Effector CD4-positive, alpha-beta T cell (primary cell): Measurements from ENCODE around the gene L1TD1. TPM values are rescaled to one million over a fixed set of nuclear protein-coding genes. Genes with fewer than 3 reads are reported as not detected.
"Not testable (repeated sequence)": the region's sequence is repeated elsewhere in the genome, so short reads cannot be mapped to it uniquely, and the experiment has no call there.

ENCODE experiments used
- DNase-seq: peaks from one replicate; pipeline ENCODE4 v3.0.0-alpha.2; 2020
- total RNA-seq: gene quantifications from one replicate; lab custom pipeline; 2026; lab: John Stamatoyannopoulos, UW

The L1TD1 gene, protein sequence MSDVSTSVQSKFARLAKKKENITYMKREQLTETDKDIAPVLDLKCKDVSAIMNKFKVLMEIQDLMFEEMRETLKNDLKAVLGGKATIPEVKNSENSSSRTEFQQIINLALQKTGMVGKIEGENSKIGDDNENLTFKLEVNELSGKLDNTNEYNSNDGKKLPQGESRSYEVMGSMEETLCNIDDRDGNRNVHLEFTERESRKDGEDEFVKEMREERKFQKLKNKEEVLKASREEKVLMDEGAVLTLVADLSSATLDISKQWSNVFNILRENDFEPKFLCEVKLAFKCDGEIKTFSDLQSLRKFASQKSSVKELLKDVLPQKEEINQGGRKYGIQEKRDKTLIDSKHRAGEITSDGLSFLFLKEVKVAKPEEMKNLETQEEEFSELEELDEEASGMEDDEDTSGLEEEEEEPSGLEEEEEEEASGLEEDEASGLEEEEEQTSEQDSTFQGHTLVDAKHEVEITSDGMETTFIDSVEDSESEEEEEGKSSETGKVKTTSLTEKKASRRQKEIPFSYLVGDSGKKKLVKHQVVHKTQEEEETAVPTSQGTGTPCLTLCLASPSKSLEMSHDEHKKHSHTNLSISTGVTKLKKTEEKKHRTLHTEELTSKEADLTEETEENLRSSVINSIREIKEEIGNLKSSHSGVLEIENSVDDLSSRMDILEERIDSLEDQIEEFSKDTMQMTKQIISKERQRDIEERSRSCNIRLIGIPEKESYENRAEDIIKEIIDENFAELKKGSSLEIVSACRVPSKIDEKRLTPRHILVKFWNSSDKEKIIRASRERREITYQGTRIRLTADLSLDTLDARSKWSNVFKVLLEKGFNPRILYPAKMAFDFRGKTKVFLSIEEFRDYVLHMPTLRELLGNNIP
- total RNA-seq = not detected

DNA sequence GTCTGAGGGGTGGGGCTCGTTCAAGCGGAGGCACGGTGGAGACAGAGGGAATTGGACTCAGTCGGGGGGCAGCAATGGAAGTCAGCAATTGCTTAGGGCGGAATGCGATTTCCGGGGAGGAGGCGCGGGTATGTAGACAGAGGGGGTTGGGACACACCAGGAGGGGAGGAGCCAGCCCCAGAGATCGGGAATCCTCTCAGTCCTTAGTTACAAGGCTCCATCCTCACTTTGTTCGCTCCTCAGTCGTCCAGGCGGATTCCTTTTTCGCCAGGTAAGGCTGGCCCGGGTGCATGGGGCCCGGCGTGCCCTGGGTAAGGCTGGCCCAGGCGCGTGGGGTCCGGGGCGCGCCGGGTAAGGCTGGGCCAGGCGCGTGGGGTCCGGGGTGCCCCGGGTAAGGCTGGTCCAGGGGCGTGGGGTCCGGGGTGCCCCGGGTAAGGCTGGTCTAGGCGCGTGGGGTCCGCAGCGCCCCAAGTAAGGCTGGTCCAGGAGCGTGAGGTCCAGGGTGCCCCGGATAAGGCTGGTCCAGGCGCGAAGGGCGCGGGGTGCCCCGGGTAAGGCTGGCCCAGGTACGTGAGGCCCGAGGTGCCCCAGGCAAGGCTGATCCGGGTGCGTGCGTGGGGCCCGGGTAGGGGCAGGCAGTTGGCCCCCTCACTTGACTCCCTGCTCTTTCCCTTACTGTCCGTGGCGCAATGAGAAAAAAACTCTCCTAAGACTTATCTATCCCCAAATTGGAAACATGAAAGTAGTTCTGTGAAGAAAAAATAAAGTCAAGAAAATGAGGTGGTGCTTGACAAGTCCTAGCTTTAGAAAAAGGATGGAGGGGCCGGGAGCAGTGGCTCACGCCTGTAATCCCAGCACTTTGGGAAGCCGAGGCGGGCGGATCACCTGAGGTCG is at the start of gene L1TD1:
Gene L1TD1, plus strand, starts transcription at position 199 of the 894 bp plus-strand sequence. CDS start 11,780 bp downstream, outside the sequence.
- DNase-seq = no peak

DNA sequence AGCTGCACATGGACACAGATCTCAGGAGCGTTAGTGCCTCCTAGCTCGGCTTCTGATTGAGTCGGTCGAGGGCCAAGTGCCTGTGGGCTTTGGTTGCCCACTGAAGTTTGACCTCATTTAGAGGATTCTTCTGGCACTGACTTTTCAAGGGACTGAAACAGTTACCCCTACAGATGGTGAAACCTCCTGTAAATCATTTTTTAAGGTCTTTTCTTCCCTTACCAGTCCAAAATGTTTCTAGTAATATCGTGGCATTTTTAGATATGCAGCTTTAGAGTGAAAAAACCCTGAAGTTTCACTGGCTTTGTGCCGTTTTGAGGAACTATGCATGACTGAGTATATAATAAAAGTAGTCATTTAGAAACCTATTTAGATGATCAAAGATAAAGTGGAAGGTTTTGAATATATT is 34.7 kb upstream of the L1TD1 start:
- no peak for DNase-seq

DNA sequence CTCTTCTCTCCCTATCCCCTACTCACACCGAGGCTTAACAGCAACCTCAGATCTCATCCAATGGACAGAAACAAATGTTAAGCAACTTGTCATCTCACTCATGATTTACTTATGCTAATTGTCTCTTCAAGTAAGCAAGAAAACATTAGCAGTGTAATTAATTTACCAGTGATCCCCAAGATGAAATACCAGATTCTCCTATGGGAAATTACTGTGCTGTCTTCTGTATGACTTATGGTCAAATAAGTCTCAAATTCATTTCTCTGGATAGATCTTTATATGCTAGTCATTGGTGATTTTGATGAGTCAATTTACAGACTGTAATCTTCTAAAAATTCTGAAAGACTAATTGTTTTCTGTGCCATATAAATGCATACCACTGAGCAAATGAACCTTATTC is 32.9 kb upstream of the L1TD1 start:
- no peak for DNase-seq

DNA sequence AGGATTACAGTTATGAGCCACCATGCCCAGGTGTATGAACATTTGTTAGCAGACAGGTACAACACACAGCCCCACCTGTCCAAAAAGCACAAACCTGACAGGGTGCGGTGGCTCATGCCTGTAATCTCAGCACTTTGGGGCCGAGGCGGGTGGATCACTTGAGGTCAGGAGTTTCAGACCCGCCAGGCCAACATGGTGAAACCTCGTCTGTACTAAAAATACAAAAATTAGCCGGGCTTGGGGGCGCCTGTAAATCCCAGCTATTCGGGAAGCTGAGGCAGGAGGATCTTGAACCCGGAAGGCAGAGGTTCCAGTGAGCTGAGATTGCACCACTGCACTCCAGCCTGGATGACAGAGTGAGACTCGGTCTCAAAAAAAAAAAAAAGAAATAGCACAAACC is 24.3 kb upstream of the L1TD1 start:
- DNase-seq = not testable (repeated sequence)

DNA sequence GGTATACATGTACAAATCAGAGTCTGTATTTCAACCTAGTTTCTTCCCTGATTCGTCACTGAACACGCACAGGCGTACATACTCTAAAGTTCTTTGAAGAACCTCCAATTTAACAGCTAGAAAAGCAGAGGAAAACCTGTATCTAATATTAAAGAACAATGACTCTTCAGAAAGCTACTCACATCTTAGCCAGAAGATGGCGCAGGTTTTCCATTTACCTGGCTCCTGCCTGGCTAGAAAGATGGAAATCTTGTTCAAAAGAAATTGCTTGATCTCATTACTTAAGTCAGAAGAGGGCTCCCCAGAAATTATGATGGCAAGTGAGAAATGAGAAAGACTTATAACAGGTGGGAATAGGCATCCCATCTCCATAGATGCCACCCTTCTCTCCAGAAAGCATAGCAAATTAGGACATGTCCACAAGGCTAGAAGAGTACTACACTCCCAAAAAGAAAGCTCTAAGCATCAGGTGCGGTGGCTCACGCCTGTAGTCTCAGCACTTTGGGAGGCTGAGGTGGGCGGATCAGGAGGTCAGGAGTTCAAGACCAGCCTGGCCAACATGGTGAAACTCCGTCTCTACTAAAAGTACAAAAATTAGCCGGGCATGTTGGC is 19.0 kb upstream of the L1TD1 start:
- DNase-seq = peak; percentile 6

DNA sequence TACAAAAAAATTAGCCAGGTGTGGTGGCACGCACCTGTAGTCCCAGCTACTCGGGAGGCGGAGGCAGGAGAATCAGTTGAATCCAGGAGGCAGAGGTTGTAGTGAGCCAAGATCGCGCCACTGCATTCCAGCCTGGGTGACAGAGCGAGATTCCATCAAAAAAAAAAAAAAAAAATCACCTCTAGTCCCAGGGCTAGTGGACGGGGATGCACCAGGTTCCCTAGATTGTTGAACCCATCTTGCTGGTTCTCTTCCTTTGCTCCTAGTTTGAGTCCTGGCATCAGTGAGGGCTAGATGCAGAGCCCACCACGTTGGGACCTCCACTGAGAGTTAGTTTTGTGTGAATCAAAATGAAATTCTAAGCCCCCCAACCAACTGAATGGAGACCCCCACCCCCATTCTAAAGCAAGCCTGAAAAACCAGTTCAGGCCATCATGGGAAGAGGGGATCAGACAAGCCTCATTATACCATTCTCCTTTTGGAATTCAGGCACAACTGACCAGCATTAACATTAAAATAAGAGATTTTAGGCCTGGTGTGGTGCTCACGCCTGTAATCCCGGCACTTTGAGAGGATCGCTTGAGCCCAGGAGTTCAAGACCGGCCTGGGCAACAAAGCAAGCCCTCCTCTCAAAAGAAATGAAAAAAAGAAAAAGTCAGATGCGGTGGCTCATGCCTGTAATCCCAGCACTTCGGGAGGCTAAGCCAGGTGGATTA is 17.9 kb upstream of the L1TD1 start:
- no peak for DNase-seq

DNA sequence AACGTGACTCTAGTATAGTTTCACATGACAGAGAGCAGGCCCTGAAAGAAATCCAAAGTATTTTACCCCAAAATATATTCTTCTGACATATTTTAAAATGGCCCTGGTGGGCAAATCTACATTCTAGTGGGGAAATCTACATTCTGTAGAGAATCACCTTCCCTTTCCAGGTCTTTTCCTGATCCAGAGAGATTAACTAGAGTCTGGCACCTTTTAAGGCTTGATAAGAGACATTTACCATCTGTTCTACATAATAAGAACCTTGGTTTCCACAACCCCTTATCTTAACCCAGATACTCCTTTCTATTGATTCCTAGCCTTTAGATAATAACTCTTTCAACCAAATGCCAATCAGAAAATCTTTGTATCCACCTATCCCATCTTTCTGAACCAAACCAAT is 17.0 kb upstream of the L1TD1 start:
- no peak for DNase-seq

DNA sequence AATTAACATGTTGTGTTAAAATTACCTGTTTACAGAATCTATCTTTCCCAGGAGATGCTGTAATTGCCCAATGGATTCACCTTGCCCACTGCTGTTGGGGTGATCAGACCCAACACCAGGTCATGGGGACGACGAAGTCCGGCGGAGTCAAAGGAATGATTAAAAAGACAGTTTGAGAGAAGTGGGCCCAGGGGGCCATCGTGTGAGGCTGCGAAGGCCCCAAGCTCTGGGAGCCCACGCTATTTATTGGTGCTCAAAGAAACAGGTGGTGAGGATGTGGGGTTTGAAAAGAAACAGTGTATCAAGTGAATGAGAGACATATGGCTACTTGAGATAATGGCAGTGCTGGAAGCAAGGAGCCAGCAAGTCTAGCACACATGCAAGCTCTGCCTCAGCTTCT is 16.3 kb upstream of the L1TD1 start:
- DNase-seq = no peak

DNA sequence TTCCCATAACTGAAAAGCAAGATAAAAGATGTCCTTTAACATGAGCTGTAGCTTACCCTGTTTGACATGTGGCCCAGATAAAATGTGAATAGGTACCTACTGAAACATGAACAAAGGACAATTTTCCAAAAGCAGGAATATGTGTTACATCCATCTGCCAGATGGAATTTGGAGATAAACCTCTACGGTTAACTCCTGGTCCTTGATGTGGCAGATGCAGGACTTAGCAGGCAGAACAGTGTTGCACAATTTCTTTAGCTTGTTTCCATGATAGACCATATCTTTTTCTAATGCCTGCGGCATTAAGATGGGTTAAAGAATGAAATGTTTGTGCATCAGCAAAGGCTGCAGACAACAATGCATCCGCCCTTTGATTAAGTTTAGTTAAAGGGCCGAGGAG is 14.6 kb upstream of the L1TD1 start:
- DNase-seq = not testable (repeated sequence)

DNA sequence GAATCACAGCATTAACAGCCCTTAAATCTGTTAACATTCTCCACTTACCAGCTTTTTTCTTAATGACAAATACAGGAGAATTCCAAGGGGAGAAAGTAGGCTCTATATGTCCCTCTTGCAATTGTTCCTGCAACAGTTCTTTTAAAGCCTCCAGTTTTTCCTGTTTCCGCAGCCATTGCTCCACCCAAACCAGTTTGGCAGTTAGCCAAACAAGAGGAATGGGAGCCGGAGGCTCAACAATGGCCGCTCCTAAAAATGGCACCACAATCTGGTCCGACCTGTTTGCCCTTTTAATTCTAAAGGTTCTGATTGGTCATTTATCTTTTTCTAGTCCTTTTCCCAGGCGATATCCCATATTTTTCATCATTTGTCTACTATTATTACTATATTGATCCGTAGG is 14.0 kb upstream of the L1TD1 start:
- DNase-seq = no peak

DNA sequence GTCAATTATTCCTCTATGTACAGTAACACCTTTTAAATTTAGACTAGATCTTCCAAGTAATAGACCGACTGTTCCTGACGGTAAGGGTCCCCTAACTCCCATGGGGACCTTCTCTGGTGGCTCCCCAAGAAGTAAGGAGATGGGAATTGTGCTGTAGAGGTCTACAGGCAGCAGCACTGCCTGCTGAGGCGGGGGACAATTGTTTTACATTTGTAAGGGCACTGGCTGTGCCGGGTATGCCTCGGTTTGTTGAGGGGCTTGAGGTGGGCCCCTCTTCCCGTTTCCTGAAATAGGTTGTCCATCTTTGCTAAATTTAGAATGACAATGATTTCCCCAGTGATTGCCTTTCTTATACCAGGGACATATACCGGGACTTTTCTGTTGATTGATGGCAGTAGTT is 13.1 kb upstream of the L1TD1 start:
- no peak for DNase-seq

DNA sequence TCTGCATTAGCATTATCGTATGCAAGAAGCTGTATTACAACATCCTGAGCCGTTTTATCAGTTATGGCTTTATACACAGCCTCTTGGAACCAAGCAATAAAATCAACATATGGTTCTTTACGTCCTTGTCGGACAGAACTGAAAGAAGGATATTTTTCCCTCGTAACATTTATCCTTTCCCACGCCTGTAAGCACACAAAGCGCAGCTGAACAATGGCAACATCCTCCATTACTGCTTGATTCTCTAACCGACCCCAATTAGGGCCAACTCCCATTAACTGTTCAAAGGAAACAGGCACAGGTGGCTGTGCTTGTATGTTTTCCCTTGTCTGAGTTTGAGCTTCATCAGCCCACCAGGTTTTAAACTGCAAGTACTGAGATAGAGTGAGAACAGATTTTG is 12.5 kb upstream of the L1TD1 start:
- not testable (repeated sequence) for DNase-seq

DNA sequence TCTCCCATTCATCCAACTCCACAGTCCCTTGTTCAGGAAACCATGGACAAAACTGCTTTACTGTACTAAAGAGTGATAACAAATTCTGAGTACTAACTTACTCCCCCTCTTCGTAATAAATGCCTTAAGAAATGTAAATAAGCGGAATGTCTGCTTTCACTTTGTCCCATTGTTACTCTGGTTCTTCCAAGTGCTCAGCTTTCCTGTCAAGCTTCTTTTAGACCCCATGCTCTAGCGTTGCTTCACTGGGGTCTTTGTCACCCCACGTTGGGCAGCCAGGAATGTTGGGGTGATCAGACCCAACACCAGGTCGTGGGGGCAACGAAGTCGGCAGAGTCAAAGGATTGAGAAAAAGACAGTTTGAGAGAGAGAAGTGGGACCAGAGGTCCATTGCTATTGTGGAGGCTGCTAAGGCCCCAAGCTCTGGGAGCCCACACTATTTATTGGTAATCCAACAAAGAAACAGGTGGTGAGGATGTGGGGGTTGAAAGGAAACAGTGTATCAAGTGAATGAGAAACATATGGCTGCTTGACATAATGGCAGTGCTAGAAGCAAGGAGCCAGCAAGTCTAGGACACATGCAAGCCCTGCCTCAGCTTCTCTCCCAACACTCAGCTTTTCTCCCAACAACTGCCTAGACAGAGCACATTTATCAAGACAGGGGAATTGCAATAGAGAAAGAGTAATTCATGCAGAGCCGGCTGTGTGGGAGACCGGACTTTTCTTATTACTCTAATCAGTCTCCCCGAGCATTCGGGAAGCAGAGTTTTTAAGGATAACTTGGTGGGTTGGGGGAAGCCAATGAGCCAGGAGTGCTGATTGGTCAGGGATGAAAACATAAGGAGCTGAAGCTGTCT is 11.3 kb upstream of the L1TD1 start:
- DNase-seq = not testable (repeated sequence)

DNA sequence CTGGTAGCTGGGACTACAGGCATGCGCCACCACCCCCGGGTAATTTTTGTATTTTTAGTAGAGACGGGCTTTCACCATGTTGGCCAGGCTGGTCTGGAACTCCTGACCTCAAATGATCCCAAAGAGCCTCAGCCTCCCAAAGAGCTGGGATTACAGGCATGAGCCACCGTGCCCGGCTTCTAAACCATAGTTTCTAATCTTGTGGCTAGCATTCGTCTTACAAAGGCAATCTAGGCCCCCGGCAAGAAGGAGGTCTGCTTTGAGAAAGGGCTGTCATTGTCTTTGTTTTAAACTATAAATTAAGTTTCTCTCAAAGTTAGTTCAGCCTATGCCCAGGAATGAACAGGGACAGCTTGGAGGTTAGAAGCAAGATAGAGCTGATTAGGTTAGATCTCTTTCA is 10.3 kb upstream of the L1TD1 start:
- no peak for DNase-seq

DNA sequence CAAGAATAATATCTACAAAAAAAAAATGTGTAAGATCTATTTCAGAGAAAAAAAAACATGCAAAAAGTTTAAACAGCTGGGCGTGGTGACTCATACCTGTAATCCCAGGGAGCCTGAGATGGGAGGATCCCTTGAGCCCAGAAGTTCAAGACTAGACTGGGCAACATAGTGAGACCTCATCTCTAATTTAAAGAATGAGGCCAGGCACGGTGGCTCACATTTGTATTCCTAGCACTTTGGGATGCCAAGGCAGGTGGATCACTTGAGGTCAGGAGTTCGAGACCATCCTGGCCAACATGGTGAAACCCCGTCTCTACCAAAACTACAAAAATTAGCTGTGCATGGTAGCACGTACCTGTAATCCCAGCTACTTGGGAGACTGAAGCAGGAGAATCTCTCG is 9.4 kb upstream of the L1TD1 start:
- DNase-seq = not testable (repeated sequence)

DNA sequence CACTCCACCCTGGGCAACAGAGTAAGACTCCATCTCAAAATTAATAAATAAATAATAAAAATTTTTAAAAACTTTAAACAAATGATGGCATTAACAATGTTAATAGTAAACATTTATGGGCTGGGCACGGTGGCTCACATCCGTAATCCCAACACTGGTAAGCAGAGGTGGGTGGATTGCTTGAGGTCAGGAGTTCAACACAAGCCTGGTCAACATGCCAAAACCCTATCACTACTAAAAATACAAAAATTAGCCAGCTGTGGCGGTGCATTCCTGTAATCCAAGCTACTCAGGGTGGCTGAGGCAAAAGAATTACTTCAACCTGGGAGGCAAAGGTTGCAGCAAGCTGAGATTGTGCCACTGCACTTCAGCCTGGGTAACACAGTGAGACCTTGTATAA is 9.0 kb upstream of the L1TD1 start:
- no peak for DNase-seq

DNA sequence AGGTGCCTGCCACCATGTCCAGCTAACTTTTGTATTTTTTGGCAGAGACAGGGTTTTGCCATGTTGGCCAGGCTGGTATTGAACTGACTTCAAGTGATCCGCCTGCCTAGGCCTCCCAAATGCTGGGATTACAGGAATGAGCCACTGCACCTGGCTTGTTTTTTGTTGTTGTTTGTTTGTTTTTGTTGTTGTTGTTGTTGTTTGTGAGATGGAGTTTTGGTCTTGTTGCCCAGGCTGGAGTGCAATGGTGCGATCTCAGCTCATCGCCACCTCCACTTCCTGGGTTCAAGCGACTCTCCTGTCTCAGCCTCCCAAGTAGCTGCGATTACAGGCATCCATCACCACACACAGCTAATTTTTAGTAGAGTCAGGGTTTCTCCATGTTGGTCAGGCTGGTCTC is 7.1 kb upstream of the L1TD1 start:
- DNase-seq = no peak

DNA sequence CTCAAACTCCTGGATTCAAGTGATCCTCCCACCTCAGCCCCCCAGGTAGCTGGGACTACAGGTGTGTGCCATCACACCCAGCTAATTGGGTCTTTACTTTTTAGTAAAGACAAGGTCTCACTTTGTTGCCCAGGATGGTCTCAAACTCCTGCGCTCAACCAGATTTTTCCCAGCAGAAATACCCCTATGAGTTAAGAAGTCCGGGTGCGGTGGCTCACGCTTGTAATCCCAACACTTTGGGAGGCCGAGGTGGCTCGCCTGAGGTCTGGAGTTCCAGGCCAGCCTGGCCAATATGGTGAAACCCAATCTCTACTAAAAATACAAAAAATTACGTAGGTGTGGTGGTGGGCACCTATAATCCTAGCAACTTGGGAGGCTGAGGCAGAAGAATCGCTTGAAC is 6.5 kb upstream of the L1TD1 start:
- no peak for DNase-seq

DNA sequence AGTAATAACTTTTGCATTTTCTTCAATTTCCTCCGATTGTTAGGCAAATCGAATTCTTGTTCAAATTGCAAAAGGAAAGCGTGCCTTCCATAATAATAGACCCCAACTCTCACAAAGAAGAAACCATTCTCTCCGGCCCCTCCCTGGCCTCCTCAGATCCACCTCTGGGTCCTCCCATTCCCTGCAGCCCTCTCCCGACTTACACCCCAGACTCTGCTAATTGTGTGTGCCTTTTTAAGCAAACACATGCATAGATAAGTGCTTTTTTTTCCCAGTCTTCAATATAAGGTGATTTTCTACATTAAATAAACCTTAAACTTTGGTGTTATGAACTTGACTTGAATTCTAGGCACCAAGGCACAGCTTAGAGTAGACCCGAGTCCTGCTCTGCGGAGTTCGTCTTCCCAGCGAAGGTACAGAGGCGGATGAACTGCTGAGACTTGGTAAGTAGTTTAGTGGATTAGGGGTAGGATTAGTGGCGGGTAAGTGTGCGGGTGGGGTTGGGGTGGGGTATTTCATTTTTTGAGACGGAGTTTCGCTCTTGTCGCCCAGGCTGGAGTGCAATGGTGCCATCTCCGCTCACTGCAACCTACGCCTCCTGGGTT is 1.5 kb downstream of the L1TD1 start:
- DNase-seq = no peak

DNA sequence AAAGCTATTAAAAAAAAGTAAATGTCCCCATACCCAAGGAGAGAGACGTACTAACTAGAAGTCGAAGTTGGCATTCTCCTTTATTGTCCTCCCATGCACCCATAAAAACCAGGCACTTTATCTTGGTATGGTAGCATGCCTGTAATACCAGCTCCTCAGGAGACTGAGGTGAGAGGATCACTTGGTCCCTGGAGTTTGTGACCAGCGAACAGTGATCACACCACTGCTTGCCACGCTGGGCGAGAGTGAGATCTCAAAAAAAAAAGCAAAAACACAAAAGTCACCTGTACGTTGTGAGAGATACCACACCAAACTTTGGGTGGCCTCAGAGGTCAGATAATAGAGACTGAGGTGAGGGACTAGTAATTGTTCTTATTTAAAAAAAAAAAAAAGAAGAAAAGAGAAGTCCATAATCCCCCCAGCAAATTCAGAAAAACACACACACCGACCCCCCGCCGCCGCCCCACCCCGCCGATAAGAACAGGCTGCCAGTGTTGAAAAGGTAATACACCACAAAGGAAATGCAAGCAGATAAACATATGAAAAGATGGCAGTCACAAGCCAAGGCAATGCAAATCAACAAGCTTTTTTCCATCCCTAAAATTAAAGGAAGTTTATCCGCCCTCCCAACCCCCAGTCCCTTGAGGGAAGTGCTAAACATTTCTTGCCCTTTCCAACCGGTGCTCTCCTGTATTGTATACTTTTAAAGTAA is 3.6 kb downstream of the L1TD1 start:
- DNase-seq = no peak
